Fibroblast of skin of back (primary cell): Measurements from ENCODE around the gene TP53I11.

Experiments
- DNase-seq: peaks from one replicate; pipeline ENCODE4 v3.0.0-alpha.2; 2013

TP53I11 gene

DNA sequence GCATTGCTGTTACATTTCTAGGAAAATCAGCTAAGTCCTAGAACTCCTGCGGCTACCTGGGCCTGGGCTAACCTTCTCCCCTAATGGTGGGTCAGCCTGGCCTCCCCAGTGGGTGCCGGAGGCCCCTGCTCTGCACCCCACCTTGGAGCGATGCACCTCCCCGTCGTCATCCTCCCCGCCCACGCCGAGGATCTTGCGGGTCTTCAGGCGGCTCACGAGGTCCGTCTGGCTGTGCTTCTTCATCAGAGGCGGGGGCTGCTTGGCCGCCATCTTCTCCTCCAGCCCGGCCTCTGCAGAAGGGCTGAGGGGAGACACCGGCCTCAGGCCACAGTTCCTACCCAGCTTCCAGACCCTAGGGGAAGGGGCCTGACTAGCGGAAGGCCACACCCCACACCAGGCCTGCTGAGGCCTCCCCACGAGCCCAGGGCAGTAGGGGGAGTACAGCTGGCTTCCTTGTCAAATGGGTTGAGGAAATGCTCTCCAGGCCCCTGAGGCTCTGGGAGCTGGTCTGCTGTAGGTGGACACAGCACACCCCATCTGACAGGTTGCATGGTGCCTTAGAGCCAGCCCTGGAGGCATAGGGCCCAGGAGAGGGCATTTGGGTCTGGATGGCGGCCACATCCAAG is 12.5 kb downstream of the TP53I11 start:
- no peak for DNase-seq

DNA sequence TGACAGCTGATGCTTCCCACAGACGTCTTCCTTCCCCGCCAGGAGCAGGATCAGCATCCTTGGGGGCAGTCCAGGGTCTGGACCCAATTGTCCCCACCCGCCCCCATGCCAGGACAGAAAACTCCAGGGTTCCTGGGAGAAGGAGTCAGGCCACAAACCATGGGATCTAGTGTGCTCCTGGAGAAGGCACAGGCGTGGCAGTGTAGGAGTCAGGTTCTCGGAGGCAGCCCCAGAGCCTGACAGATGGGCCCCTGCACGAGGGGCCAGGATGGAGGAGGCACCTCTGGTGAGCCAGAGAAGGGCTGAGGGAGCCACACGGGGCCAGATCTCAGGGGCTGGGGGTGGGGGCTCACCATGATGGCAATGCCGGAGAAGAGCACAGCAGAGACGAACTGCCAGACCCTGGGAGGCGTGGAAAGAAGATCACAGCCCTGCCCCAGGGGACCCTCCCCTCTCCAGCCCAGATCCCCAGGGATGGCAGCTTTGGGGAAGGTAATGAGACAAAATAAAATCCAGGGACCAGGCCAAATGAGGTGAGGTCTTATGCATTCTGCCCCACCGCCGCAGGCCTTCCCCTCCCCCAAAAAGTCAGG is 13.6 kb downstream of the TP53I11 start:
- DNase-seq: no peak

DNA sequence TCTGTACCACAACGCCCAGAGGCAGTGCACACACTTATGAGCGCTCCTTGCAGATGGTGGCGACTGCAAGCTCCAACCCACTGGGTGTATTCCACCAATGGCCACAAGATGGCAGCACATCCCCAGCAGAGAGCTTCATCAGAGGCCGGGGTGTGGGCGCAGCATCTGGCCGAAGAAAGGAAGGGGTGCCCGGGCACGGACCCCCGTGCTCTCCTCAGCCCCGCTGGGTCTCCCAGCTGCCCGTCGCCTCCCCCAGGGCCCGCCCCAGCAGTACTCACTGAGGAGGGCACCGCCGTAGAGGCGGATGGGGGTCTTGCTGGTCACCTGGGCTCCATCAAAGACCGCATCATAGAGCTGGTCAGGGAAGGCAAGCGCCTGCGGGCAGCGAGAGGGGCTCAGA is 14.2 kb downstream of the TP53I11 start:
- peak; percentile 72 for DNase-seq

DNA sequence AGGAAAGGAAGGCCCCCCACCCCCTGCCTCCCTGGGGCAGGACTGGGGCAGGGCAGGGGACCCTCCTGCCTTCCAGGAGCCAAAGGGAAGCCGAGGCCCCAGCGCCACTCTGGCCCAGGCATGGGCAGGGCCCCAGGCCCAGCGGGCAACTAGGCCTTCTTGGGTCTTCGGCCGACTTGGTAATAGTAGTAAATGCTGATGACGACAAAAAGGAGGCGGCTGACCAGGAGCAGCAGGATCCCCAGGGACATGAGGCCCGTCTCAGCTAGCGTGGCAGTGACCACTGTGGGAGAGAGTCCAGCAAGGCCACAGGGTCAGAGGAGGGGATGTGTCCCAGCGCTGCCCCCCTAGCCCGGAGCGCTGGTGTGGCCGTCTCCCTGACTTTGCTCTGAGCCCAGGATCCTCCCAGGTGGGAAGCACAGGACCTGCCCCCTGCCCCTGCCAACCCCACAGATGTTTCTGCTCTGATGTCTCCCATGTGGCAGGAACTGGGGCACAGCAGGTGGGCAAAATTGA is 15.9 kb downstream of the TP53I11 start:
- DNase-seq: no peak

DNA sequence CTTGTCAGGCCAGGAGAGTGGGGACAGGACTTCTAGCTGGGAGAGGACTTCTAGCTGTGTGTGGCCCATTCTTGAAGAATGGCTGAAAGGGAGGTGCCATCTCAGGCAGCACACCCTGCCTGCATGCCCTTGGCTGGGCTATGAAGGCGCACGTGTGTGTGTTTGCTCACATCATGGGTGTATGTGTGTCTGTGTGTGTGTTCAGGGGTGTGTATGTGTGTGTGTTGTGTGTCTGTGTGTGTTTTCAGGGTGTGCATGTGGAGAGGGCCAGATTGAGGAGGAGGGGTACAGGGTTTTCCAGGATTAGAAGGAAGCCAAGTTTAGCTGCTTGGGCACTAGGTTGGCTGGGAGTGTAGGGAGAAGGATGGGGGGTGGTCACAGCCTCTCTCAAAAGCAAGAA is 16.6 kb downstream of the TP53I11 start:
- DNase-seq: no peak

DNA sequence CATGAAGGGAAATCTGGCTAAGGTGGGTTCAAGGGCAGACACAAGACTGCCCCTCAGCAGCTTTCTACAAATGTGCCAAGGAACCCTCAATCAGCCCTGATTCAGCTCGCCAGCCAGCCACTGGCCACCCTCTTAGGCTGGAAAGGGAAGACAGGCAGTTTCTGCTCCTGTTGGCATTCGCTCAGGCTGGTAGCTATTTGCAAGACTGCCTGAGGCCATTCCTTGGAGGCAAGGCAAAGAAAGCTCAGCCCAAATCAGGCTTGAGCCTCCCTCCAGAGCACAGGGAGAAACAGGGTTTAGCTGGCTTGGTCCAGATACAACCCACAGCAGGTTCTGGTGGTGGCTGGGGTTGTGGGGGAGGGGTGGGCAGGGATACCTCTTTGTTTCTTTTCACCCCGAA is 19.2 kb downstream of the TP53I11 start:
- no peak for DNase-seq

- DNase-seq: no peak
Observed at GRCh38 chr11:44930588-44931302, 19.9 kb downstream of the TP53I11 start.

DNA sequence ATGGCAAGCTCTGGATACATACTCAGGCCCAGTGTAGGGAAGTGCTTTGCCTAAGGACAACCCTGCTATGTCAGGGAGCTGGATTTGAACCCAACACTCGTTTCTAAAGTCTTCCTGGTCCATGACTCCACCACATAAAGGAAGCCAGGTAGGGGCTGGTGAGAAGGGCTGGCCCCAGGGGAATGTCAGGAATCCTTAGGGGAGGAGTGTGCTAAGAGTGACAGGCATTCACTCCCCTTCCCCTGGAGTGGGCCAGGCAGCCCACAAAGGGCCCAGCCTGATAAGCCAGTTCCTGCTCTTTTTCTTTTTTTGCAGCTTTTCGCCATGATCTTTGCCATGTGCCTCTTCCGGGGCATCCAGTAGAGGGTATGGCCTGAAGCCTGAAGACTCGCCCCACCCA is 21.9 kb downstream of the TP53I11 start:
- no peak for DNase-seq

DNA sequence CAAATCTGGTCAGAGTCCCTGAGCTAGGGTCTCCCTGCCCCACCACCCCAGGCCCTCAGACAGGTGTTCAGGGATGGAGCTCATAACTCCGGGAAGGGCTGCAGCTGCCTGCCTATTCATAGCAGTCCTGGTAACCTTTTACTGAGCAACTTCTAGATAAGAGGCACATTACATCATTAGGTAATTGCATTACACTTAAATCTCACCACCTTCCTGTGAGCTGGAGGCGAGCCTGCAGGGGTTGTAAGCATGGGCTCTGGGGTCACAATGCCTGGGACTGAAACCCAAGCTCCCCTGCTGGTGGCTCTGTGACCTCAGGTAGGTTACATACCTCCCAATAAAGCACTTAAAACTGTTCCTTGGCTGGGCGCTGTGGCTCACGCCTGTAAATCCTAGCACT is 22.5 kb downstream of the TP53I11 start:
- no peak for DNase-seq

GRCh38 chr11:44927174-44927661 is 23.5 kb downstream of the TP53I11 start:
- peak; percentile 70 for DNase-seq

GRCh38 chr11:44926036-44926435 is 24.6 kb downstream of the TP53I11 start:
- DNase-seq: no peak

GRCh38 chr11:44923806-44924205 is 26.9 kb downstream of the TP53I11 start:
- DNase-seq: no peak

DNA sequence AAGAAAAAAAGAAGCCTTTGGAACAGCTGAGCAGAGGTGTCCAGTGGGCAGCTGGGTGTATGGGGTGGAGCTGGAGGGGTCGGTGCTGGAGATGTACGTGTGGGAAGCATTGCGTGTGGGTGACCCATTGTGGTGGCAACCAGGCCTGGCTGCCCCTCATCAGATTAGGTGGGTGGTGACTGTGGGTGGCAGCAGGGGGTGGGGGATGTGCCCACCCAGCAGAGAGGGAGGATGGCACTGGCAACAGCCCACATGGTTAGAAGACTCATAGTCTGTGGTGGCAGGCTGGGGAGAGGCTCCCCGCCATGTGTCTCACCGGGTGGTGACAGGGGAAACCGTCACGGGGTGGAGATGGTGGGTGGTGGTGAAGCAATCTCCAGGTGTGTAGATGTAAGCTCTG is 27.6 kb downstream of the TP53I11 start:
- no peak for DNase-seq

DNA sequence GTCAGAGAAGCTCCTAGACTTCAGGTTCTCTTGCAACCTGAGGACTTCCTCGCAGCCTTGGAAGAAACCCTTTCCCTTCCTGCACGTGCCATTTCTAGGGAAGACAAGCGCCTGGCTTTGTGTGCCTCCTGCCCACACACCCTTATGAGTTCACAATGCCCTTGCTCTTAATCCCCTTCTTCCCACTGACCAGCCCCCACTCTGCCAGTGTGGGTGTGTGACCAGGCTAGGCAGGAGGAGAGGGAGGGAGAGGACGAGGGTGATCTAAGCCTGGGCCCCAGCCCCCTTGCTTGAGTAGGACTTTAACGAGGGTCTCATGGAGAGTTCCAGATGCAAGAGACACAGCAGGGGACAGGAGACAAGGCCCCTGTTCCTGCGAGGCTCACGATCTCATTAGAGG is 30.2 kb downstream of the TP53I11 start:
- no peak for DNase-seq

DNA sequence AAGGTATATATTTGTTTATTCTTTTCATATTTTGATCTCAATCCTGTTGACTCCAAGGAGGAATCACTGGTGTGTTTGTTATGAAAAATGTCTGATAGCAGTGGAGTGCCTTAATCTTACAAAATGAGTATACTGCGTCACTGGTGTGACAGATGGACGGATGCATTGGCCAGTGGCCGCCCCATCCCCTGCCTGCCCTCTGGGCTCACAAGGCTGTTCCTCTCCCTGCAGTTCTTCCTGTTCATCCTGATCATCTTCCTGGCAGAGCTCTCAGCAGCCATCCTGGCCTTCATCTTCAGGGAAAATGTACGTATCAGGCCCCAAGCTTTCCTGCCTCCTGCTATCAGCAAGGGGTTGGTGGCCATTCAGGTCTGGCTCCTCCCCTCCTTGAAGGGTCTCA is 32.9 kb downstream of the TP53I11 start:
- DNase-seq: no peak

GRCh38 chr11:44916801-44917385 is 33.8 kb downstream of the TP53I11 start:
- no peak for DNase-seq

DNA sequence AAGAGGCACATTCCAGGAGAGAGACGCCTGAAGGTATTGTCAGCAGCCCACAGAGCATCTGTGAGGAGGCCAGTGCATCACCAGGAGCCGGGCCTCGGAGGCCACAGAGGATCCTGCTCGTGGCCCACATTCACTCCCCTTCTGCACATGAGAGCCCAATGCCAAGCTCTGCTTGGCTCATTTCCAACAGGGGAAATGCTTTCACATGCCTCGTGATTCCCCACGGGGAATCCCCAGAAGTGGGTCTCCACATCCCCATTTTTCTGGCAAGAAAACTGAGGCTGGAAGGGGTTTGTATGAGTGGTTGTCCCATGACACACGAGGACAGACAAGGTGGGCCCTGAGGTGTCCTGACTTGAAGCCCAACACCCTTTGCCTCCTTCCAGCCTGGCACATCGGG is 34.4 kb downstream of the TP53I11 start:
- DNase-seq: no peak

DNA sequence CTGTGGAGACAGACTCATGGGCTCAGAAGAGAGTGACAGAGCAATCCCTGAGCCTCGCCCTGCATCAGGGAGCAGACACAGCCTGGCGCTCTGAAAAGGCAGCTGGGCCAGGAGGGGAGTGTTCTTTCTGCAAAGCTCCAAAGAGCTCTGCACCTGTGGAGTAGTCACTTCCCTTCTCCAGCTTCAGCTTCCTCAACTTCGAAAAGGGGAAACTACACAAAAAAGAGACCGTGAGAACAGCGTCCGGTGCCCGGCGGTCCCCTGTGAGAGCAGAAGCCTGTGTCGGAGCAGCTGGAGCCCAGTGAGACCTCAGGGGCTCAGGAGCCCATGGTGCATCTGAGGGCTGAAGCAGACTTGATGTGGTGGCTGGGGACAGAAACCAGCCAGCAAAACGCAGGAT is 35.1 kb downstream of the TP53I11 start:
- no peak for DNase-seq

DNA sequence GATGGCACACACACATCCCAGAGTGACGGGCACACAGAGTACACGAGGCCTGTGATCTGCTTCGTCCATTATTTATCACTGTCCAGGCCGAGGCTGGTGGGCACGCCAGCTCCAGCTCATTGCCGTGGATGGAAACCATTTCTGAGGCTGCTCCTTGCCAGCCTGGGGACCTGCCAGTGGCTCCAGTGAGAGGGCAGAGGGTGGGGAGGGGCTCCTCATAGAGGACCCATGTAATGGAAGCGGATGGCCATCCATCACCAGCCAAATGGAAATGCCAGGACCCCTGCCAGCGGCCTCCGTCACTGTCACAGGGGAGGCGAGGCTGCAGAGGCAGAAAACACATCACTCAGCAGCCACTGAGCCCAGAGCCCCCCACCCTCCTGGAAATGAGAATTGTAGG is 35.7 kb downstream of the TP53I11 start:
- DNase-seq: no peak

DNA sequence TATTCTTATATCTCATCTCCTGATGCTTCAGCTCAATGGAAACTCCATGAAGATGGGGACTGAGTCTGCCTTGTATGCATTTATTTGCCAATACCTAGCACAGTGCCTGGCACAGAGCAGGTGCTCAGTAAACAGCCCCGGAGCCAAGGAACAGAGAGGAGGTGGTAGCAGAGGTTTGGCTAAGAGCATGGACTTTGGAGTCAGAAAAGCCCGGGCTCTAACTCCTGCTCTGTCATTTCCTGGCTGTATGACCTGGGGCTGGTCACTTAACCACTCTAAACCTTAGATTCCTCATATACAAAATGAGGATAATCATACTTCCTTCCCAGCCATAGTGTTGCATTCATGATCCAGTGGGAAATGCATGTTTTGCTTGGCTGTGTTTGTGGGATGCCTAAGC is 36.6 kb downstream of the TP53I11 start:
- DNase-seq: no peak

- no peak for DNase-seq
Observed at GRCh38 chr11:44913502-44913901, 37.2 kb downstream of the TP53I11 start.

- no peak for DNase-seq
Observed at GRCh38 chr11:44912270-44912987, 38.3 kb downstream of the TP53I11 start.
